ENCODE measurements around the gene NEK4. TPM values are rescaled to one million over a fixed set of nuclear protein-coding genes. Genes with fewer than 3 reads are reported as not detected.
"Not testable (repeated sequence)": the region's sequence is repeated elsewhere in the genome, so short reads cannot be mapped to it uniquely, and the experiment has no call there.

Gene NEK4
- polyA plus RNA-seq, 1 donor = 9.9 TPM

DNA sequence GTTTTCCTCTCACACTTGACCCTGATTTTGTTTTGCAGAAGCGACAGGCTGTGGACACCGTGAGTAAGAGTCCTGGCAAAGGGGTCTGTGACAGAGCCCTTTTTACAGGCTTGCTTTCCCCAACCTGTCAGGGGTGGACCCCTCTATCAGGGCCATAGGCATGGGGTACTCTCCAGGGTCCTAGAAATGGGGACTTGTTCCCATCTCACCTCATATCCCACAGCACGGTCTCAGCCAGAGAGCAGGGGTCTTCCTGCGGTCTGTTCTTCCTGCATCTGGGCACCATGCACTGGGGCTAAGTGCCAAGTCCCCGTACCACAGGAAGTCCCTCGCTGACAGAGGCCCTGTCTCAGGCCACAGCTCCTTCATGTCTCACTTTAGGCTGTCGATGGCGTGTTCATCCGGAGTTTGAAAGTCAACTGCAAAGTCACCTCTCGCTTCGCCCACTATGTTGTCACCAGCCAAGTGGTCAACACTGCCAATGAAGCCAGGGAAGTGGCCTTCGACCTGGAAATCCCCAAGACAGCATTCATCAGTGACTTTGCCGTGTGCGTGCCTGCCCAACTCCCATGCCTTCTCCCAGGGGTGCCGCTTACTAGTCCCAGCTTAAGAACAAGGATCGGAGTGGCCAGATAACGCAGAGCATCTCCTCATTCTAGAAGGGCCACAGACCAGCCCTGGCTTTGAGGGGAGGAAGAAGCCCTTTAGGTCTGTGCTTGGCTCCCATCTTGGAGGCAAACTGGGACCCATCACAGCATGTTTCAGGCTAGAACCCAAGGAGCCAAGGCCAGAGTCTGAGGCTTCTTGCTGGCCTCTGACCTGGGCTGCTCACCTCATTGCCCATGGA is 7.4 kb upstream of the NEK4 start:
- no peak for DNase-seq (ENCODE audit: low read depth)

DNA sequence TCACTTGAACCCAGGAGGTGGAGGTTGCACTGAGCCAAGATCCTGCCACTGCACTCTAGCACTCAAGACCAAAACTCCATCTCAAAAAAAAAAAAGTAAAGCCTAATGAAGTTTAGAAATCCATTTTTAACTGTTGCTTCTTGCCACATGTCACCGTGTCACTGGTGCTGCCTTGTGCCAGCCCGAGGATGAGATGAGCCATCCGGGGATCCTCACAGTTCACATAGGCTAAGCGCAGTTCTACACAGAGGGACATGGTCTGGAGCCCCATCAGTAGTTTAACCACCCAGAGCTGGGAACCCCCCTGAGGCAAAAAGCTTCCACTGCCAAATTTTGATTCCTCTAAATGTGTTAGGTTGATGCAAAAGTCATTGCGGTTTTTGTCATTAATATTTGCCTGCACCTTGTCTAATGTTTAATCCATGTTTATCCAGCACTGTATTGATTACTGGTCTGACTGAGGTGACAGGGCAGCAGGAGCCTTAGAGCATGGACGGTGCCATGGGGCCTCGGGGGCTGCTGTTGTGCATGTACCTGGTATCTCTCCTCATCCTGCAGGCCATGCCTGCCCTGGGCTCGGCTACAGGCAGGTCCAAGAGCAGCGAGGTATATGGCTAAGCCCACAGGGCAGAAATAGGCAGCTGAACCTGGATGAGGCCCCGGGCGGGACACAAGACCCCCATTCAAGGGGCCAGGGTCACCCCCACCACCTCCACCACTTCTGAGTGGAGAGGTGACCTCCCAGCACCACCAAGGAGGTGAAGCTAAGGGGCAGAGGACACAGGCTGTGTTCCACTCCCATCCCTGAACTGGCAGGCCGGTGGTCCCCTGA is 6.6 kb upstream of the NEK4 start, which contains the start of gene ITIH1:
ITIH1 (plus strand) TSS at position 473 of the 832 bp plus-strand sequence; CDS start at position 490, 17 bp downstream.
- no peak for DNase-seq (ENCODE audit: low read depth)

- DNase-seq (ENCODE audit: low read depth) = not testable (repeated sequence)
These were observed 5.7 kb upstream of the NEK4 start for GRCh38 chr3:52776486-52776885.

DNA sequence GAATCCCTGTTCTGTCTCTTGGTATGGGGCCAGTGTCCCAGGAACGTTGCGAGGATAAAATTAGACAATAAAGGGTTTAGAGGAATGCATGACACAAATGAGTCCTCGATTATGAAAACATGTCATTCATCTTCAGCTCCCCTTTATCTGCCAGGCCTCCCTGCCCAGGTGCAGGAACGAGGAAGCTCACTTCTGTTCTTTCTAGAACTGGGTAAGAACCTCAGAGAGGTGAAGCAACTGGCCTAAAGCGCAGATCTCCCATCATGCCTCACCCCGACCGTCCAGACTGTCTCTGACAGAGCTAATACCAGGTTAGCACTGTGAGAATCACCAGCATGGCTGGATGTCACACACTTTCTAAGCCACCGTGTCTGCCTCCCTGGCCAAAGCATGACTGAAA is 5.1 kb upstream of the NEK4 start:
- DNase-seq (ENCODE audit: low read depth) = no peak

- no peak for DNase-seq (ENCODE audit: low read depth)
These were observed 4.4 kb upstream of the NEK4 start for GRCh38 chr3:52774901-52775864.

- no peak for DNase-seq (ENCODE audit: low read depth)
These were observed 3.5 kb upstream of the NEK4 start for GRCh38 chr3:52774066-52774713.

DNA sequence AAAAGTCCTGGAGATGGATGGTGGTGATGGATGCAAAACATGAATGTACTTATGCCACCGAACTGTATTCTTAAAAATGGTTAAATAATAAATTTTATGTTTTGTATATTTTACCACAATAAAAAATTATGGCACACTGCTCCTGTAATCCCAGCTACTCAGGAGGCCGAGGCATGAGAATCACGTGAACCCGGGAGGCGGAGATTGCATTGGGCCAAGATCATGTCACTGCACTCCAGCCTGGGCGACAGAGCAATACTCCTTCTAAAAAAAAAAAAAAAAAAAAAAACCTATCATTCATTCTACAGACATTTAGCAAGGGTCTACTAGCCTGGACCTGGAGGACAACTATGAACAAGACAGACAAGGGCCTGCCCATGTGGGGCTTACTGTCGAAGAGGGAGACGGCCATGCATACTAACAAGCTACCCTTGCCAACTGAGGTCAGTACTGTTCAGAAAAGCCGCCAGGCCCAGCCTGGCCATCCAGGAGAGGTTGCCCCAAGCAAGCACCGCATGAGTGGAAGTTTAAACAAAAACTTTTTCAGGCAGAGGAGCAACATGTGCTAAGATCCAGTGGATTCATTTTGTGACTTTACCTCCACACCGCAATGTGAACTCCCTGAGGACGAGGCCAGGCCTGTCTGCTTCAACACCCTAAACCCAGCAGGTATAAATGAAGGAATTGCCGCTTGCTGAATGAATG is 2.8 kb upstream of the NEK4 start:
- no peak for DNase-seq (ENCODE audit: low read depth)

DNA sequence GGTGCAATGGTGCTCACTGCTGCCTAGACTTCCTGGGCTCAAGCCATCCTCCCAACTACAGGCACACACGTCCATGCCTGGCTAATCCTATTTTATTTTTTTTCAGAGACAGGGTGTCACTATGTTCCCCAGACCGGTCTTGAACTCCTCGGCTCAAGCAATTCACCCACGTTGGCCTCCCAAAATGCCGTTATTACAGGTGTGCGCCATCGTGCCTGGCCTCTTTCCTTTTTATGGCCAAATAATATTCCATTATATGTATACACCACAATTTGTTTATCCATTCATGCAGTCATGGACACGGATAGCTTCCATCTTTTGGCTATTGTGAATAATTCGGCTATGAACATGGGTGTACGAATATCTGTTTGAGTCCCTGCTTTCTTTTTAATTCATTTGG is 962 bp upstream of the NEK4 start:
- no peak for DNase-seq (ENCODE audit: low read depth)

- no peak for DNase-seq (ENCODE audit: low read depth)
These were observed 568 bp upstream of the NEK4 start for GRCh38 chr3:52771334-52771681.

- DNase-seq (ENCODE audit: low read depth) = no peak
These were observed 819 bp downstream of the NEK4 start for GRCh38 chr3:52769786-52770455.

- no peak for DNase-seq (ENCODE audit: low read depth)
These were observed 7.3 kb downstream of the NEK4 start for GRCh38 chr3:52763466-52763865.

GRCh38 chr3:52756141-52756540 is 14.6 kb downstream of the NEK4 start:
- no peak for DNase-seq (ENCODE audit: low read depth)

GRCh38 chr3:52754373-52754772 is 16.4 kb downstream of the NEK4 start:
- DNase-seq (ENCODE audit: low read depth) = no peak

GRCh38 chr3:52752045-52752660 is 18.6 kb downstream of the NEK4 start:
- no peak for DNase-seq (ENCODE audit: low read depth)

DNA sequence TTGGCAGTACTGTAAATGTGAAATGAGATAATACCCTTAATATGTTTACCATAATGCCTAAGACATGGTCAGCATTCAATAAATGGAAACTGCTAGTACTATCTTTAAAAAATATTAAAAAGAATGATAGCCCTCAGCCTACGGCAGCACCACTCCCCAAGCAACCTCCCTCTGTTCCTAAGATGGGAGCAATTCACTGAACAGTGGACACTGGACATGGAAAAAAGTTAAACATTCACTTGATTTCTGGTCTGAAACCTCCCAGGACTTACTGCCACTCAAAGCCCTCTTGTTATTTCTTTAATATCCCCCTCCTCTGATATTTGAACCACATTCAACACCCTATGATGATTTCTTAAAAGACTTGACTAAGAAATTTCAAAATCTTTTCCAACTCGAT is 27.0 kb downstream of the NEK4 start:
- no peak for DNase-seq (ENCODE audit: low read depth)

- DNase-seq (ENCODE audit: low read depth) = no peak
These were observed 27.6 kb downstream of the NEK4 start for GRCh38 chr3:52743152-52743551.

DNA sequence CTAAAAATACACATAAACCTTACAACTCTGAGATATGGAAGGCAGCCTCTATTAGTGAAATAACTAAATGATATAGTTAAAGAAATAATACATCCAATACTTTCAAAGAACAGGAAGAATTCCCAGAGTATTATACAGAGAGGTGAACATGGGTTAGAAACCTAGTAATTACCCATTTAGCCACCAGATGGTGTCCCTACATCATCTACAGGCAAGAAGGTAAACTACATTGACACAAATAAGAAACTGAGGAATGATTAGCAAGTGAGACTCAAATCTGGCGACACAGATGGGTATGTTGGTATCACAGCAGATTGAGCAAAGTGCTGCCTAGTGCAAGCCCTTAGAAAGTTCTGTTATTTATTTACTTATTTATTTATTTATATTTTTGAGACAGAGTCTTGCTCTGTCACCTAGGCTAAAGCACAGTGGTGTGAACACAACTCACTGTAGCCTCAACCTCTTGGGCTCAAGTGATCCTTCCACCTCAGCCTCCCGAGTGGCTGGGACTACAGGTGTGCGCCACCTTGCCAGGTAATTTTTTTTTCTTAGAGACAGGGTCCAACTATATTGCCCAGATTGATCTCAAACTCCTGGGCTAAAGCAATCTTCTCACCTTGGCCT is 28.2 kb downstream of the NEK4 start:
- DNase-seq (ENCODE audit: low read depth) = peak; percentile 8

DNA sequence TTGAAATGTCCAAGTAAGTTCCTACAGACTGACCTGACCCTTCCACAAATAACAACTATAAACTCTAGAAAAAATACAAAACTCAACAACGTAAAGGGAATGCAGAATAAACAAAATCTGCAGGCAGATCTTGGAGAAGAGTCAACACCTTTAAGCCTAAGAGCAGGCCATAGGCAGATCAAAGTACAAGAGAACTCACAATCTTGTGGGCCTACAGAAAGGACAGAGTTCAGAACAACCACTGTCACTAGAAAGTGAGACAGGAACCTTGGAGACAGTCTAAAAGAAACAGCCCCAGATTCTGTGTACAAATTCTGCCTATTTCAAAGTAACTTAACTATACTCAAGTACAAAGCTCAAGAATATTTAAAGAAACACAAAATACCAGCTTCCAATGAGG is 31.0 kb downstream of the NEK4 start:
- no peak for DNase-seq (ENCODE audit: low read depth)

GRCh38 chr3:52733256-52733891 is 37.4 kb downstream of the NEK4 start:
- no peak for DNase-seq (ENCODE audit: low read depth)
